Muscle of leg (tissue), 11 donors: ENCODE data around the gene ASAH2. TPM values are rescaled to one million over a fixed set of nuclear protein-coding genes. Genes with fewer than 3 reads are reported as not detected.

Source experiments
- DNase-seq: peaks from one replicate; pipeline ENCODE4 v3.0.0; 2013
- H3K27ac ChIP-seq: one replicate; pipeline ENCODE4 v1.5.1; 2013; ENCODE audit warnings: mild to moderate bottlenecking, low read length, control low read depth
- H3K27me3 ChIP-seq: one replicate; pipeline ENCODE4 v1.6.1; 2013; ENCODE audit warnings: low read length; ENCODE audit not compliant: control insufficient read depth, insufficient read depth
- H3K36me3 ChIP-seq: one replicate; pipeline ENCODE4 v1.6.1; 2013; ENCODE audit warnings: low read length; ENCODE audit not compliant: control insufficient read depth, insufficient read depth
- H3K4me1 ChIP-seq: one replicate; pipeline ENCODE4 v1.6.1; 2013; ENCODE audit warnings: low read length; ENCODE audit not compliant: control insufficient read depth, insufficient read depth
- H3K4me3 ChIP-seq: one replicate; pipeline ENCODE4 v1.5.1; 2013; ENCODE audit warnings: low read length, control low read depth
- H3K9me3 ChIP-seq: replicated peaks from 2 replicates; pipeline ENCODE4 v1.6.1; 2013; ENCODE audit warnings: low read depth, low read length; ENCODE audit not compliant: control insufficient read depth
- WGBS: methylation state at CpG from one replicate; pipeline ENCODE4 v1.1.5; 2013; ENCODE audit warnings: missing lambda C conversion rate; ENCODE audit not compliant: insufficient coverage; 5-methylcytosine and 5-hydroxymethylcytosine counted together
- polyA plus RNA-seq, 8 donors: library from polyadenylated mRNA; unstranded; fragments of 120-200 nt; gene quantifications; one replicate each; pipeline versions ENCODE4 v1.2.1 to v1.2.3, GENCODE V29; 2013; ENCODE audit warnings: inconsistent platforms in 1 of 8, low replicate concordance in 1 of 8; ENCODE audit not compliant: insufficient read length in 8 of 8, insufficient read depth in 1 of 8
- total RNA-seq: library from RNA; stranded (reverse); fragments of 120-200 nt; gene quantifications from one replicate; pipeline ENCODE4 v1.2.4, GENCODE V29; 2013

ASAH2 gene
- total and polyA plus RNA-seq, 9 donors: 0.23 to 3.4 (median 1.6) TPM

DNA sequence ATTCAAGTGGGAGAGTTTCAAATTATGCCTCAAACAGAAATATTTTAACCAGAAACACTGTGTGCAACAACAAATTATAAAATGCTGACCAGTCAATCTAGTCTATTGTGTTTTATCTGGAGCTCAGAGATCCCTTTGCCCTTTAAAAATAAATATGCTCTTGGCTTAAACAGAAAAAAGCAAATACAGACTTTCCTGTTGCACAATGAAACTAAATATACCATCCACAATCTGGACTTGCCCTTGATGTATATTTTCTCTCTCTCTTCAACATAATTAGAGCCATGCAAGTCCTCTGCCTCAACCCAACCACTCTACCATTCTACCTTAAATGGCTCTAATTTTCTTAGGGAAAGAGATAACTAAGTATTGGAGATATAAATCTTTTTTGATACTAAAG lies 34.9 kb downstream of the ASAH2 start:
- H3K27me3 ChIP-seq: no peaks in the 10 kb centered on the region
- no peak overlapping the region for H3K27ac ChIP-seq
- H3K4me1 ChIP-seq: no peaks in the 10 kb centered on the region
- no peaks in the 10 kb centered on the region for H3K9me3 ChIP-seq
- H3K36me3 ChIP-seq: no peaks in the 10 kb centered on the region
- no peak overlapping the region for H3K4me3 ChIP-seq
- DNase-seq: no peak

- no peak overlapping the region for H3K27ac ChIP-seq
- WGBS: no CpG with 5 or more reads among the region's 3 CpGs
- no peaks in the 10 kb centered on the region for H3K9me3 ChIP-seq
- H3K4me3 ChIP-seq: no peak overlapping the region
- H3K4me1 ChIP-seq: no peaks in the 10 kb centered on the region
- H3K27me3 ChIP-seq: no peaks in the 10 kb centered on the region
- DNase-seq: no peak
- H3K36me3 ChIP-seq: no peaks in the 10 kb centered on the region
These were observed 39.6 kb downstream of the ASAH2 start for GRCh38 chr10:50211670-50212069.

GRCh38 chr10:50210876-50211275 lies 40.4 kb downstream of the ASAH2 start:
- no peaks in the 10 kb centered on the region for H3K36me3 ChIP-seq
- no peaks in the 10 kb centered on the region for H3K4me1 ChIP-seq
- no peak overlapping the region for H3K4me3 ChIP-seq
- no peak overlapping the region for H3K27ac ChIP-seq
- no peaks in the 10 kb centered on the region for H3K9me3 ChIP-seq
- DNase-seq: no peak
- H3K27me3 ChIP-seq: no peaks in the 10 kb centered on the region

Other genes with a start within 250 kb of the ASAH2 start
- 22.0 TPM for gene WASHC2A, start 183.6 kb downstream of the ASAH2 start, total RNA-seq
- 10 to 100 TPM; 22.2 to 32.4 (median 25.6) TPM for gene WASHC2A, start 183.6 kb downstream of the ASAH2 start, polyA plus RNA-seq